GM23338 (cell line): Measurements from ENCODE around the gene KRT24. TPM values are rescaled to one million over a fixed set of nuclear protein-coding genes. Genes with fewer than 3 reads are reported as not detected.

Experiments
- ATAC-seq: fragments of 200-7000 bp; cut with Tn5 transposase; 3 replicates; pipeline ENCODE4 v1.9.1; 2020
- DNase-seq: peaks from one replicate; pipeline ENCODE4 v3.0.0-alpha.2; 2015; ENCODE audit warnings: low spot score
- H2AFZ ChIP-seq: fragments of 200-600 bp; sonication (generic); 2 replicates; pipeline ENCODE4 v1.8.0; 2016; ENCODE audit warnings: antibody characterized with exemption, mild to moderate bottlenecking, moderate library complexity
- H3F3A ChIP-seq: fragments of 200-600 bp; sonication (generic); replicated peaks from 2 replicates; pipeline ENCODE4 v1.8.0; 2017; ENCODE audit warnings: antibody characterized with exemption, mixed run types, low read depth
- H3K27ac ChIP-seq: fragments of 200-600 bp; sonication (generic); 2 replicates; pipeline ENCODE4 v1.6.1; 2016; ENCODE audit warnings: low read depth
- H3K27me3 ChIP-seq: fragments of 200-600 bp; sonication (generic); 2 replicates; pipeline ENCODE4 v1.8.0; 2016; ENCODE audit warnings: mild to moderate bottlenecking, mixed run types, moderate library complexity; ENCODE audit not compliant: insufficient read depth
- H3K36me3 ChIP-seq: fragments of 200-600 bp; sonication (generic); 2 replicates; pipeline ENCODE4 v1.8.0; 2016; ENCODE audit warnings: mild to moderate bottlenecking; ENCODE audit not compliant: insufficient read depth
- H3K4me1 ChIP-seq: fragments of 200-600 bp; sonication (generic); 2 replicates; pipeline ENCODE4 v1.8.0; 2016; ENCODE audit warnings: mild to moderate bottlenecking, moderate library complexity; ENCODE audit not compliant: insufficient read depth
- H3K4me2 ChIP-seq: fragments of 200-600 bp; sonication (generic); 2 replicates; pipeline ENCODE4 v1.7.1; 2017; ENCODE audit warnings: mixed run types
- H3K4me3 ChIP-seq: fragments of 200-600 bp; sonication (generic); 2 replicates; pipeline ENCODE4 v1.6.1; 2016; ENCODE audit warnings: mixed run types
- H3K79me2 ChIP-seq: fragments of 200-600 bp; sonication (generic); replicated peaks from 2 replicates; pipeline ENCODE4 v1.8.0; 2017; ENCODE audit warnings: mild to moderate bottlenecking; ENCODE audit not compliant: insufficient read depth
- H3K9me2 ChIP-seq: fragments of 200-600 bp; sonication (generic); 2 replicates; pipeline ENCODE4 v1.8.0; 2017; ENCODE audit not compliant: insufficient read depth
- H4K20me1 ChIP-seq: fragments of 200-600 bp; sonication (generic); replicated peaks from 2 replicates; pipeline ENCODE4 v1.8.0; 2017; ENCODE audit warnings: mild to moderate bottlenecking; ENCODE audit not compliant: insufficient read depth
- H3K27ac Mint-ChIP-seq: 2 replicates; pipeline ENCODE4 v1.8.0; 2020; ENCODE audit warnings: inconsistent platforms, mild to moderate bottlenecking, moderate library complexity, mixed read lengths
- H3K27me3 Mint-ChIP-seq: 3 replicates; pipeline ENCODE4 v1.8.0; 2022; ENCODE audit warnings: low read depth, mild to moderate bottlenecking, moderate library complexity, mixed read lengths, inconsistent platforms; ENCODE audit not compliant: insufficient read depth, poor library complexity
- H3K36me3 Mint-ChIP-seq: 3 replicates; pipeline ENCODE4 v1.8.0; 2021; ENCODE audit warnings: low read depth, mild to moderate bottlenecking, inconsistent platforms, moderate library complexity, mixed read lengths
- H3K4me1 Mint-ChIP-seq: 3 replicates; pipeline ENCODE4 v1.8.0; 2020; ENCODE audit warnings: mild to moderate bottlenecking, inconsistent platforms, mixed read lengths
- H3K4me3 Mint-ChIP-seq: 3 replicates; pipeline ENCODE4 v1.8.0; 2021; ENCODE audit warnings: moderate library complexity, mild to moderate bottlenecking, inconsistent platforms, mixed read lengths
- H3K9me3 Mint-ChIP-seq: 3 replicates; pipeline ENCODE4 v1.8.0; 2020; ENCODE audit warnings: moderate library complexity, mild to moderate bottlenecking, inconsistent platforms, mixed read lengths
- CREB1 ChIP-seq: fragments of 250-450 bp; sonication (Bioruptor Pico); IDR thresholded peaks from 2 replicates; pipeline ENCODE4 v1.5.0; 2020; ENCODE audit warnings: low read depth, mild to moderate bottlenecking, moderate library complexity
- EZH2phosphoT487 ChIP-seq: fragments of 200-600 bp; sonication (generic); IDR thresholded peaks from one replicate; pipeline ENCODE4 v1.8.1; 2018; ENCODE audit warnings: antibody characterized with exemption; ENCODE audit not compliant: unreplicated experiment
- POLR2AphosphoS5 ChIP-seq: IDR thresholded peaks from 2 replicates; pipeline ENCODE4 v1.6.1; 2016; ENCODE audit warnings: antibody characterized with exemption, low read depth
- STAT1 ChIP-seq: IDR thresholded peaks from one replicate; pipeline ENCODE4 v1.6.1; 2016; ENCODE audit warnings: antibody characterized with exemption; ENCODE audit not compliant: unreplicated experiment
- ZNF114 ChIP-seq: fragments of 250-450 bp; sonication (Bioruptor Pico); IDR thresholded peaks from 2 replicates; pipeline ENCODE4 v1.5.0; 2020; ENCODE audit warnings: mild to moderate bottlenecking, moderate library complexity
- ZNF331 ChIP-seq: fragments of 250-450 bp; sonication (Bioruptor Pico); IDR thresholded peaks from 2 replicates; pipeline ENCODE4 v1.5.0; 2020; ENCODE audit warnings: low read depth, mild to moderate bottlenecking, moderate library complexity
- polyA plus RNA-seq: library from polyadenylated mRNA; unstranded; fragments of >200 nt; fragmentation: Nextera tagmentation; extraction: Ambion mirVana; gene quantifications from 2 replicates; pipeline ENCODE4 v1.2.1, GENCODE V29; 2016
- total RNA-seq: library from RNA; depleted of rRNA; stranded (reverse); fragments of >200 nt; shearing (Covaris generic); gene quantifications from 2 replicates; pipeline ENCODE4 v1.2.3, GENCODE V29; 2014
- TF ChIP-seq, protein P1 (sequence below): IDR thresholded peaks from 2 replicates; pipeline ENCODE4 v1.6.1; 2016; ENCODE audit warnings: antibody characterized with exemption

KRT24 gene
- total and polyA plus RNA-seq, 2 experiments from 2014 or later, result not detected

DNA sequence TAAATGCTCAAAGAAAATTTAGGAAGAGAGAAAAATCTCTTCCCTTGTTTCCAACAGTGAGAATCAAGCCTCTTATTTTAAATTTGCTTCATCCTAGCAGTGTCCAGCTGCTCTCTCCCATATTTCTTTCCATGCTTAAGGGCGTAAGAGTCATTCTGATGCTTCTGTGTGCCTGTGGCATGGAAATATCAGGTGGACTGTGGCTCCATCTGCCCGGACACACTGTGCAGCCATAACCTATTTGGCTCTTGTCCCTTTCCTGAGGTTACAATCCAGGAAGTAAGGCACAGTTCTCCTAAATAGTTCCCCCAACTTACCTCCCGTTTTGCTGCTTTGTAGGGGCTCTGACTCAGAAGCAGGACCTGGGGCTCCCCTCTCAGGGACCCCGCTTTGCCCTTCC lies 32.3 kb downstream of the KRT24 start:
- no peaks in the 10 kb centered on the region for H3K9me2 ChIP-seq
- DNase-seq (no peak), ATAC-seq (no peak; the same call in 2 of the 3 replicates)
- no peaks in the 10 kb centered on the region for H3K36me3 Mint-ChIP-seq
- no peaks in the 10 kb centered on the region for H3K79me2 ChIP-seq
- H4K20me1 ChIP-seq, result no peaks in the 10 kb centered on the region
- no peak overlapping the region for H3K4me3 Mint-ChIP-seq
- no peaks in the 10 kb centered on the region for H3F3A ChIP-seq
- H3K27me3 Mint-ChIP-seq, result peaks cover 2% of the 10 kb centered on the region
- H3K4me1 ChIP-seq, result peaks cover 5% of the 10 kb centered on the region; the same call in 1 of the 2 replicates
- no peak overlapping the region for H3K4me3 ChIP-seq
- no peaks in the 10 kb centered on the region for H3K27me3 ChIP-seq
- H3K9me3 Mint-ChIP-seq, result no peaks in the 10 kb centered on the region
- no peaks in the 10 kb centered on the region for H3K36me3 ChIP-seq
- peak overlapping the region; percentile 81 for H2AFZ ChIP-seq
- no peak overlapping the region; the same call in 1 of the 2 replicates for H3K27ac Mint-ChIP-seq
- H3K27ac ChIP-seq, result no peak overlapping the region
- no peak overlapping the region for H3K4me2 ChIP-seq
- TF ChIP-seq, protein P1, sequence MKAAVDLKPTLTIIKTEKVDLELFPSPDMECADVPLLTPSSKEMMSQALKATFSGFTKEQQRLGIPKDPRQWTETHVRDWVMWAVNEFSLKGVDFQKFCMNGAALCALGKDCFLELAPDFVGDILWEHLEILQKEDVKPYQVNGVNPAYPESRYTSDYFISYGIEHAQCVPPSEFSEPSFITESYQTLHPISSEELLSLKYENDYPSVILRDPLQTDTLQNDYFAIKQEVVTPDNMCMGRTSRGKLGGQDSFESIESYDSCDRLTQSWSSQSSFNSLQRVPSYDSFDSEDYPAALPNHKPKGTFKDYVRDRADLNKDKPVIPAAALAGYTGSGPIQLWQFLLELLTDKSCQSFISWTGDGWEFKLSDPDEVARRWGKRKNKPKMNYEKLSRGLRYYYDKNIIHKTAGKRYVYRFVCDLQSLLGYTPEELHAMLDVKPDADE, result no peak
- TF ChIP-seq STAT1, result no peak
- TF ChIP-seq CREB1 (CRISPR knock-in tag), result no peak
- H3K4me1 Mint-ChIP-seq, result peaks cover 11% of the 10 kb centered on the region; the same call in 2 of the 3 replicates

DNA sequence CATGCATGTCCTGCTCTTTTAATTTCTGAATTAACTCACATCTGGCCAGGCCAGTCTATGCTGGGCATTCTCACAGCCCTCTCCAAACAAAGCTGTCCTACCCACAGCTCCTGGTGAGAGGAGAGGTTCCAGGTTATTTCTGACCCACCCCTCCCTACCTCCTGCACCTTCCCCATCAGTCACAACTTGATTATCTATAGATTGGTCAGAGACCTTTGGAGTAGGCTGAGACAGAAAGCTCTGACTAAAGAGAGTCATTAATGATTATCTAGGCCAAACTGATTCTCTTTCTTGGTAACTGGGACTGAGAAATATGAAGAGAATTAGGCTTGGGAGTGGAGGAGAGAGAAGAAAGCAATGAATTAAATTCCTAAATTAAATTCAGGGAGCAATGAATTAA lies 37.2 kb downstream of the KRT24 start:
- no peaks in the 10 kb centered on the region for H3F3A ChIP-seq
- no peaks in the 10 kb centered on the region for H3K79me2 ChIP-seq
- peak overlapping the region; percentile 57; the same call in 1 of the 2 replicates for H2AFZ ChIP-seq
- H3K4me3 ChIP-seq, result no peak overlapping the region
- Mint-ChIP-seq H3K4me3 (no peak overlapping the region), H3K4me1 (peaks cover 19% of the 10 kb centered on the region), H3K27ac (no peak overlapping the region), H3K9me3 (no peaks in the 10 kb centered on the region), H3K27me3 (peaks cover 2% of the 10 kb centered on the region), H3K36me3 (no peaks in the 10 kb centered on the region)
- TF ChIP-seq ZNF331 (CRISPR knock-in tag) (no peak), POLR2AphosphoS5 (no peak), STAT1 (no peak), ZNF114 (CRISPR knock-in tag) (no peak), EZH2phosphoT487 (no peak)
- TF ChIP-seq, protein P1, result no peak
- no peaks in the 10 kb centered on the region for H3K9me2 ChIP-seq
- H3K27me3 ChIP-seq, result no peaks in the 10 kb centered on the region
- H3K36me3 ChIP-seq, result no peaks in the 10 kb centered on the region
- no peak overlapping the region for H3K4me2 ChIP-seq
- no peak for ATAC-seq
- DNase-seq, result no peak
- H3K27ac ChIP-seq, result no peak overlapping the region
- H3K4me1 ChIP-seq, result peaks cover 5% of the 10 kb centered on the region; the same call in 1 of the 2 replicates
- H4K20me1 ChIP-seq, result no peaks in the 10 kb centered on the region
